ENCODE data around the gene CABP7.

CABP7 gene

GRCh38 chr22:29689206-29689879, 30.5 kb upstream of the CABP7 start:
- DNase-seq (no peak), ATAC-seq (ENCODE audit: insufficient read depth, low read depth) (no peak)
- H4K20me1 ChIP-seq (ENCODE audit: insufficient read depth, low read length): peaks cover 8% of the 10 kb centered on the region; the same call in 1 of the 2 replicates
- H2AFZ ChIP-seq (ENCODE audit: low read depth, low read length): no peak overlapping the region
- H3K27me3 ChIP-seq (ENCODE audit: insufficient read depth, low read length, poor library complexity): no peaks in the 10 kb centered on the region
- H3K27ac ChIP-seq (ENCODE audit: low read length): no peak overlapping the region
- no peak overlapping the region for H3K4me2 ChIP-seq (ENCODE audit: insufficient read depth, low read length)
- no peaks in the 10 kb centered on the region for H3K4me1 ChIP-seq (ENCODE audit: insufficient read depth, low read length)
- H3K79me2 ChIP-seq (ENCODE audit: insufficient read depth, low read length): no peaks in the 10 kb centered on the region
- TF ChIP-seq EZH2 (IDR thresholded peaks at IDR 0.05; ENCODE audit: borderline replicate concordance, low read depth, low read length, severe bottlenecking): no peak
- H3K9me3 ChIP-seq (ENCODE audit: insufficient read depth, low read length, severe bottlenecking): no peaks in the 10 kb centered on the region
- peaks cover 77% of the 10 kb centered on the region for H3K36me3 ChIP-seq (ENCODE audit: insufficient read depth, low read length)
- H3K9ac ChIP-seq (ENCODE audit: low read depth, low read length): no peak overlapping the region
- H3K4me3 ChIP-seq (ENCODE audit: low read depth in 1 of 2, low read length in 2 of 2): no peak overlapping the region

GRCh38 chr22:29689880-29690213, 30.0 kb upstream of the CABP7 start:
- no peak overlapping the region for H3K4me3 ChIP-seq (ENCODE audit: low read depth in 1 of 2, low read length in 2 of 2)
- no peak overlapping the region for H3K27ac ChIP-seq (ENCODE audit: low read length)
- no peaks in the 10 kb centered on the region for H3K27me3 ChIP-seq (ENCODE audit: insufficient read depth, low read length, poor library complexity)
- DNase-seq (peak; percentile 49), ATAC-seq (ENCODE audit: insufficient read depth, low read depth) (peak; percentile 58)
- H3K79me2 ChIP-seq (ENCODE audit: insufficient read depth, low read length): no peaks in the 10 kb centered on the region
- TF ChIP-seq CTCF (IDR thresholded peaks at IDR 0.05; ENCODE audit: borderline replicate concordance, extremely low read depth, low read length, poor library complexity, severe bottlenecking) (peak; percentile 74), EZH2 (IDR thresholded peaks at IDR 0.05; ENCODE audit: borderline replicate concordance, low read depth, low read length, severe bottlenecking) (no peak)
- H3K36me3 ChIP-seq (ENCODE audit: insufficient read depth, low read length): peaks cover 77% of the 10 kb centered on the region
- no peak overlapping the region for H2AFZ ChIP-seq (ENCODE audit: low read depth, low read length)
- no peak overlapping the region for H3K4me2 ChIP-seq (ENCODE audit: insufficient read depth, low read length)
- no peaks in the 10 kb centered on the region for H3K4me1 ChIP-seq (ENCODE audit: insufficient read depth, low read length)
- no peaks in the 10 kb centered on the region for H3K9me3 ChIP-seq (ENCODE audit: insufficient read depth, low read length, severe bottlenecking)
- H3K9ac ChIP-seq (ENCODE audit: low read depth, low read length): no peak overlapping the region
- peaks cover 8% of the 10 kb centered on the region; the same call in 1 of the 2 replicates for H4K20me1 ChIP-seq (ENCODE audit: insufficient read depth, low read length)

- ATAC-seq (ENCODE audit: insufficient read depth, low read depth) (no peak), DNase-seq (no peak)
- Histone ChIP-seq H2AFZ (ENCODE audit: low read depth, low read length) (no peak overlapping the region), H3K4me1 (ENCODE audit: insufficient read depth, low read length) (no peaks in the 10 kb centered on the region), H3K27me3 (ENCODE audit: insufficient read depth, low read length, poor library complexity) (no peaks in the 10 kb centered on the region), H4K20me1 (ENCODE audit: insufficient read depth, low read length) (peaks cover 8% of the 10 kb centered on the region; the same call in 1 of the 2 replicates), H3K36me3 (ENCODE audit: insufficient read depth, low read length) (peaks cover 78% of the 10 kb centered on the region), H3K9me3 (ENCODE audit: insufficient read depth, low read length, severe bottlenecking) (no peaks in the 10 kb centered on the region), H3K4me3 (ENCODE audit: low read depth in 1 of 2, low read length in 2 of 2) (no peak overlapping the region), H3K79me2 (ENCODE audit: insufficient read depth, low read length) (no peaks in the 10 kb centered on the region), H3K4me2 (ENCODE audit: insufficient read depth, low read length) (no peak overlapping the region), H3K27ac (ENCODE audit: low read length) (no peak overlapping the region), H3K9ac (ENCODE audit: low read depth, low read length) (no peak overlapping the region)
- no peak for TF ChIP-seq EZH2 (IDR thresholded peaks at IDR 0.05; ENCODE audit: borderline replicate concordance, low read depth, low read length, severe bottlenecking)
These were observed 29.3 kb upstream of the CABP7 start for GRCh38 chr22:29690476-29690875.

- H4K20me1 ChIP-seq (ENCODE audit: insufficient read depth, low read length): peaks cover 8% of the 10 kb centered on the region; the same call in 1 of the 2 replicates
- no peak for TF ChIP-seq CTCF (IDR thresholded peaks at IDR 0.05; ENCODE audit: borderline replicate concordance, extremely low read depth, low read length, poor library complexity, severe bottlenecking)
- no peaks in the 10 kb centered on the region for H3K27me3 ChIP-seq (ENCODE audit: insufficient read depth, low read length, poor library complexity)
- no peak overlapping the region for H3K9ac ChIP-seq (ENCODE audit: low read depth, low read length)
- peaks cover 79% of the 10 kb centered on the region for H3K36me3 ChIP-seq (ENCODE audit: insufficient read depth, low read length)
- no peak overlapping the region for H3K27ac ChIP-seq (ENCODE audit: low read length)
- H3K79me2 ChIP-seq (ENCODE audit: insufficient read depth, low read length): no peaks in the 10 kb centered on the region
- H2AFZ ChIP-seq (ENCODE audit: low read depth, low read length): no peak overlapping the region
- H3K4me3 ChIP-seq (ENCODE audit: low read depth in 1 of 2, low read length in 2 of 2): no peak overlapping the region
- no peaks in the 10 kb centered on the region for H3K9me3 ChIP-seq (ENCODE audit: insufficient read depth, low read length, severe bottlenecking)
- ATAC-seq (ENCODE audit: insufficient read depth, low read depth) (no peak), DNase-seq (no peak)
- H3K4me1 ChIP-seq (ENCODE audit: insufficient read depth, low read length): no peaks in the 10 kb centered on the region
- no peak overlapping the region for H3K4me2 ChIP-seq (ENCODE audit: insufficient read depth, low read length)
These were observed 28.0 kb upstream of the CABP7 start for GRCh38 chr22:29691636-29692326.
